Heart right ventricle (tissue), 16 donors: ENCODE results near the gene THG1L. TPM values are rescaled to one million over a fixed set of nuclear protein-coding genes. Genes with fewer than 3 reads are reported as not detected.

ENCODE experiments used
- ATAC-seq, 8 donors: fragments of 200-7000 bp; cut with Tn5 transposase; one replicate each; pipeline ENCODE4 v1.9.1; 2020; ENCODE audit warnings: mild to moderate bottlenecking in 8 of 8, moderate library complexity in 8 of 8, moderate number of reproducible peaks in 1 of 8
- DNase-seq, 2 donors: peaks; one replicate each; pipeline ENCODE4 v3.0.0-alpha.2; 2020
- H3K27ac ChIP-seq, 10 donors: fragments of 200-600 bp; sonication (generic) in 2 of 10; one replicate each; pipeline versions ENCODE4 v1.5.0 to v1.8.0; 2020 to 2022; ENCODE audit warnings: mild to moderate bottlenecking in 3 of 10
- H3K27me3 ChIP-seq, 7 donors: fragments of 200-600 bp; one replicate each; pipeline ENCODE4 v1.8.0; 2021 to 2022; ENCODE audit warnings: mild to moderate bottlenecking in 2 of 7
- H3K36me3 ChIP-seq, 9 donors: fragments of 200-600 bp; sonication (generic) in 1 of 9; one replicate each; pipeline versions ENCODE4 v1.5.0 to v1.8.0; 2020 to 2022; ENCODE audit warnings: mild to moderate bottlenecking in 2 of 9
- H3K4me1 ChIP-seq, 9 donors: fragments of 200-600 bp; sonication (generic) in 1 of 9; one replicate each; pipeline versions ENCODE4 v1.5.0 to v1.8.0; 2020 to 2022; ENCODE audit warnings: mild to moderate bottlenecking in 4 of 9
- H3K4me3 ChIP-seq, 10 donors: fragments of 200-600 bp; sonication (generic) in 2 of 10; one replicate each; pipeline versions ENCODE4 v1.5.0 to v1.8.0; 2020 to 2022; ENCODE audit warnings: mild to moderate bottlenecking in 7 of 10, moderate library complexity in 2 of 10
- H3K9me3 ChIP-seq, 11 donors: fragments of 200-600 bp in 10 of 11; sonication (generic) in 2 of 11; one replicate each; pipeline versions ENCODE4 v1.5.0 to v1.8.0; 2013 to 2022; ENCODE audit warnings: mild to moderate bottlenecking in 2 of 11, control low read depth in 1 of 11, moderate library complexity in 1 of 11
- CTCF ChIP-seq, 9 donors: fragments of 200-600 bp; sonication (generic) in 2 of 9; IDR thresholded peaks; one replicate each; pipeline versions ENCODE4 v1.5.0 to v1.8.0; 2021 to 2022; ENCODE audit warnings: antibody characterized with exemption in 9 of 9, mild to moderate bottlenecking in 5 of 9, moderate library complexity in 1 of 9
- WGBS, 2 donors: extraction: QIAGEN DNeasy Blood & Tissue Kit; methylation state at CpG; one replicate each; pipeline ENCODE4 v1.1.7; 2013; ENCODE audit warnings: inconsistent platforms in 1 of 2; 5-methylcytosine and 5-hydroxymethylcytosine counted together
- intact Hi-C, 10 donors: fragments of 100-400 bp; cut with DNase I; formaldehyde crosslinking; loops; one replicate each; pipeline versions ENCODE4 v1.11.1 to v1.14.2; 2022
- polyA plus RNA-seq, 2 donors: library from polyadenylated mRNA; stranded (reverse); fragments of 200-250 nt; gene quantifications; one replicate each; pipeline ENCODE4 v1.2.3, GENCODE V29; 2013
- total RNA-seq, 10 donors: library from RNA; stranded (reverse); fragmentation: NEBNext Ultra II Directional in 3 of 10; extraction: Animal tissue kit (Norgen Biotek cat#: 25700) in 3 of 10; gene quantifications; one replicate each; pipeline versions ENCODE4 v1.2.1 to v1.2.4, GENCODE V29; 2021 to 2023
- donor health status: Arrhythmogenic right ventricular cardiomyopathy.
- donor health status: ischemic (EF 13 %, LVEDD 7.1; RV severe dilation, severe dysfunction).
- donor health status: healthy with polysubstance abuse.
- donor health status: DM: no; HTN: yes; CAD: no.
- donor health status: DM: no; HTN: no; CAD: no.
- donor health status: ischemic (EF 25% LVEDD 6.9; RV normal size, moderate dysfunction).
- donor health status: ischemic (EF 25% LVEDD 5.7; RV mildly dilated, moderate dysfunction).
- donor health status: healthy.
- donor health status: DM: yes; HTN: yes; CAD: no.
- donor health status: Ischemic cardiomyopathy.
- donor health status: ischemic (EF 35%, LVEDD 5.7; RV mildly dilated, moderate dysfunction).
- donor health status: nonischemic (EF 11% LVEDD 7.7; RV severe dilation, severe dysfunction).
- donor health status: DM: yes; HTN: yes; CAD: no.
- donor health status: PGD.
- donor health status: ischemic (EF 29% LVEDD 5.4; RV normal size, mild dysfunction).
- donor health status: nonischemic (EF 23%, LVEDD 6.1; RV moderate dilation, normal function).

THG1L gene
- total and polyA plus RNA-seq, 12 donors, result 3.4 to 11.9 (median 6.3) TPM

GRCh38 chr5:157785801-157786200 is 54.6 kb downstream of the THG1L start:
- Histone ChIP-seq H3K36me3 (peaks cover 0 to 81% (median 22%) of the 10 kb centered on the region in 9 donors), H3K27me3 (no peaks in the 10 kb centered on the region), H3K27ac (no peak overlapping the region), H3K4me1 (no peaks in the 10 kb centered on the region), H3K4me3 (no peak overlapping the region), H3K9me3 (no peaks in the 10 kb centered on the region)
- ATAC-seq, result no peak
- TF ChIP-seq CTCF (IDR thresholded peaks at IDR 0.05), result no peak
- WGBS, 2 donors, result 94% methylated on average over 3 of the region's 3 CpGs
- intact Hi-C loops, result no loop called here
- DNase-seq, result no peak

Other genes starting within 250 kb of the THG1L start
- gene ADAM19, start 155.6 kb upstream of the THG1L start, total RNA-seq, result 10 to 100 TPM in 7 of 10 donors, 1 to 10 TPM in 3; 5.5 to 49.6 (median 28.1) TPM
- gene ADAM19, start 155.6 kb upstream of the THG1L start, polyA plus RNA-seq, result 1 to 10 TPM; 6.4 to 8.8 TPM
- under 1 TPM in 7 of 10 donors, not detected in 3; 0.12 to 0.21 (median 0.17) TPM for gene SOX30, start 79.0 kb upstream of the THG1L start, total RNA-seq
- under 1 TPM in 1 of 2 donors, not detected in 1; 0.04 TPM for gene SOX30, start 79.0 kb upstream of the THG1L start, polyA plus RNA-seq
- gene C5orf52, start 59.9 kb upstream of the THG1L start, total RNA-seq, result not detected
- not detected for gene C5orf52, start 59.9 kb upstream of the THG1L start, polyA plus RNA-seq
- 1 to 10 TPM in 9 of 10 donors, under 1 TPM in 1; 0.98 to 2.2 (median 1.7) TPM for gene LSM11, start 12.3 kb downstream of the THG1L start, total RNA-seq
- gene LSM11, start 12.3 kb downstream of the THG1L start, polyA plus RNA-seq, result 1 to 10 TPM in 1 of 2 donors, under 1 TPM in 1; 0.66 to 1.4 TPM
- gene CLINT1, start 127.7 kb downstream of the THG1L start, total RNA-seq, result 10 to 100 TPM; 44.4 to 54.7 (median 52.0) TPM
- 10 to 100 TPM; 15.1 to 21.5 TPM for gene CLINT1, start 127.7 kb downstream of the THG1L start, polyA plus RNA-seq